ENCODE results near the gene DYRK2.

DYRK2 gene

DNA sequence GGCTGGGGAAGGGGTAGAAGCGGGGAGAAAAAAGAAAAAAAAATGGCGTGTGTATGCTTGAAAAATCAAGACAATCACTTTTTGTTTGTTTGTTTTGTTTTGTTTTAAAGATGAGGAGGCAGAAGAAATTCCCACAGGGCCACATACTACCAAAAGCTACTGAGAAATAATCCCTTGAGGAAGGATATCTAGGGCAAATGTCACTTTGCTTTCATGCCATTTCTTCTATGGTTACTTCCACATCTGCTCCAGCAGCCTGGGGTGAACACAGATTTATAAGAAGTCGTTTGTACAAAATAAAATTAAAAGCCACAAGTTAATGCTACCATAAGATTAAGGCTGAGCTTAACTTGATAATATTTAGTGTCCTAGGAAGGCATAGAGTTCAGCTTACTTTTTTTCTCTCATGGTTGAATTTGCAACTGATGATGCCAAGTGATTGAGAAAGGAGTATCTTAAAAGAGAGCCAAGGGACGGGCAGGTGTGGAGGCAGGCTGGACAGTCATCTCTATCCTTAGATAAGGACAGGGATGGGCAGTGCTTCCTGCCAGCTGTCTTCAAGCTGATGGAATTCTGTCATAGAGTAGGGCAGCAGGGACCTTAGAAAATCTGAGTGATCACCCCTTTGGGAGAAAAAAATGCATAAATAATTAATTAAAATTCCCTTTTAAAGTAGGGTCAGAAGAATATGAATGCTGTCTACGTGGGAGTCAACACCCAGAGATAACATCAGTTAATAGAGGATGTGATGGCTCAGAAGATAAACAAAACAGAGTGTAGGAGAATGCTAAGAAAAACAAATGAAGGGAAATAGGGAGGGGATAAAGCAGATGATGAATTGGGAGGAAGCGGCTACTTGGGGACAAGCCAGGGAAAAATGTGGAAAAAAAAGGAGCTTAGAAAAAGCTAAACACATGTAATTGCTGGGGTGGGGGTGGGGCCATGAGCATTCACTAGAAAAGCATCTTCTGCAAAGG, 57.1 kb downstream of the DYRK2 start:
- DNase-seq (ENCODE audit: low read depth), result peak; percentile 73

DNA sequence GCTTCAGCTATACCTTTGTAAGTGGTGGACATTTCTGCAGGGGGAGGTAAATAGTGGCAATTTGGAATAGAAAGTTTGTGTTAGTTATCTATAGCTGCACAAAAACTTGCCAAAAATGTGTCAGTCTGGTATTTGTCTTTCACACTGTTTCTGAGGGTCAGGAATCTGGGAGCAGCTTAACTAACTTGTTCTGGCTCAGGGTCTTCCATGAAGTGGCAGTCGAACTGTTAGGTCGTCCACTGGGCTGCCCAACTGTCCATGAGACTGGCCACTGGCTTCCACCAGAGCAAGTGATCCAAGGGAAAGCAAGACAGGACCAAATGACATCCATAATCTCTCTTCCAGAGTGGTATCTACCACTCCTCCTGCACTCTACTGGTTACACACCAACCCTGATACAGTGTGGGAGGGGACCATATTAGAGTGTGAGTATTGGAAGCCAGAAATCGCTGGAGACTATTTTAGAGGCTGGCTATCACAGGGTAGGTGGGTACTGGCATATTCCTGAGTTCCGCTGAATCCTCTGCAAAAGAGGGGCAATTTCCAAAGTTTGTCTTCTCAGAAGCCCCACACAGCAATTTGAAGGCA, 60.9 kb downstream of the DYRK2 start:
- DNase-seq (ENCODE audit: low read depth), result no peak

DNA sequence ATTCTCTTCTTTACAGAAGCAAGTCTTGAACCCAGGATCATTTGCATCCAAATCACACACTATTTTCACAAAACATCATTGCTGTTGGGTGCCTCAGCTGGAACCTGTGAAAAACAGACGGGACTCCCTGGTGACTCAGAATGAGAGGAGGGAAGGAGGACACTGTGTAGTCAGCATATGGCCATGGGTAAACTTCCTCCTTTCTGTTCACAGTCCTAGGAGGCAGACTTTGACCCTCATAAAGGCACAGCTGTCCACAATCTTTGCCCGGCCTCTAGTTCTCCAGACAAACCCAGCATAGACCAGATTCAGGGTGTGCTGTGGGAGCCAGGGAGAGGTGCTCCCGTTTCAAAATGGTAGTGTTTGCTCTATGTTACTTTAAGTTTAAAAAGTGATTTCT, 62.0 kb downstream of the DYRK2 start:
- no peak for DNase-seq (ENCODE audit: low read depth)

DNA sequence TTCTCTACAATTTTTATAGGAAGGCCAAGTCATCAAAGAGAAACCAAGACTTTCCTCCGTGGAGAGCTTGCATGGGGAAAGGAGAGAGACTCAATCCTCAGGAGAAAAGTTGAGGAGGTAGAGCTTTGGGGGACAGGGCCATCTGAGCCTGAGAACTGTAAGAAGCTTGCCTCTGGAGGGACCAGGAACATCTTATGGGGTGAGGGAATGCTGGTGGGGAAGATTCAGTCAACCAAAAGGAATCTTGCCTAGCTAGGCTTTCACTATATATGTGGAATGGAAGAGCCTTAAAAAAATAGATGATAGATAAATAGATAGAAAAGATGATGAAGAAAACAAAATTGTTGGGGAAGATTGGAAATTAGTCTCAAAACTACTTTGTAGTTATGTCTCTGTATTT, 63.5 kb downstream of the DYRK2 start:
- DNase-seq (ENCODE audit: low read depth), result no peak

DNA sequence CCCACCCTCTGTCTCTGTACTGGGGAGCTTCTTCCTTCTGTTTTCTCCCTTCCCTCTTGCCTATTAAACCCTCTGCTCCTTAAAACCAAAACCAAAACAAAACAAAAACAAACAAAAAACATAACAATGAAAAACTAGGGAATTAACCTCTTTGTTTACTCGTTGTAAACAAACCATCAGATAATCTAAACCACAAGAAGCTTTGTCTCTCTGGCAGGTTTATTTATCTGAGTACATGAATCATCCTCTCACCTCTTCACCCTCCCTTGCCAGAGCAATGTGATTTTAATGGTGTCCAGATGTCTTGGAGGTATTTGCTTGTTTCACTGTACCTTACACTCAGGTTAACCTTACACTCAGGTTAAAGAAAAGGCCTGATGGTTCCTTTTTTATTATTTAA, 66.1 kb downstream of the DYRK2 start:
- DNase-seq (ENCODE audit: low read depth), result no peak
